HG03520 (cell line): Measurements from ENCODE around the gene PXDN.
"Not testable (repeated sequence)": the region's sequence is repeated elsewhere in the genome, so short reads cannot be mapped to it uniquely, and the experiment has no call there.

ENCODE experiments used
- ATAC-seq: cut with Tn5 transposase; IDR thresholded peaks from one replicate; pipeline ENCODE4 v1.9.1; 2021; ENCODE audit warnings: mild to moderate bottlenecking, moderate library complexity; ENCODE audit not compliant: unreplicated experiment

Gene PXDN

GRCh38 chr2:1743396-1744150, 742 bp downstream of the PXDN start:
- ATAC-seq: no peak

- no peak for ATAC-seq
These were observed 1.5 kb downstream of the PXDN start for GRCh38 chr2:1742681-1743395.

GRCh38 chr2:1742301-1742680, 2.0 kb downstream of the PXDN start:
- no peak for ATAC-seq

- ATAC-seq: no peak
These were observed 2.5 kb downstream of the PXDN start for GRCh38 chr2:1741851-1742250.

- no peak for ATAC-seq
These were observed 3.4 kb downstream of the PXDN start for GRCh38 chr2:1740716-1741589.

- no peak for ATAC-seq
These were observed 4.2 kb downstream of the PXDN start for GRCh38 chr2:1739961-1740715.

- ATAC-seq: no peak
These were observed 4.9 kb downstream of the PXDN start for GRCh38 chr2:1739322-1739957.

GRCh38 chr2:1738646-1739302, 5.5 kb downstream of the PXDN start:
- ATAC-seq: no peak

GRCh38 chr2:1738163-1738562, 6.2 kb downstream of the PXDN start:
- ATAC-seq: no peak

GRCh38 chr2:1736997-1737480, 7.3 kb downstream of the PXDN start:
- no peak for ATAC-seq

GRCh38 chr2:1736045-1736444, 8.3 kb downstream of the PXDN start:
- no peak for ATAC-seq

GRCh38 chr2:1733298-1733697, 11.0 kb downstream of the PXDN start:
- ATAC-seq: not testable (repeated sequence)

- ATAC-seq: no peak
These were observed 12.1 kb downstream of the PXDN start for GRCh38 chr2:1731963-1732768.

- no peak for ATAC-seq
These were observed 12.8 kb downstream of the PXDN start for GRCh38 chr2:1731447-1731962.

GRCh38 chr2:1730015-1730927, 14.0 kb downstream of the PXDN start:
- no peak for ATAC-seq

GRCh38 chr2:1729242-1729641, 15.1 kb downstream of the PXDN start:
- ATAC-seq: no peak

GRCh38 chr2:1728821-1729220, 15.5 kb downstream of the PXDN start:
- no peak for ATAC-seq
